Femur (tissue), 1 donor: ENCODE data around the gene CFAP61.

Source experiments
- DNase-seq: peaks from one replicate; pipeline ENCODE4 v3.0.0-alpha.2; 2017

The CFAP61 gene

DNA sequence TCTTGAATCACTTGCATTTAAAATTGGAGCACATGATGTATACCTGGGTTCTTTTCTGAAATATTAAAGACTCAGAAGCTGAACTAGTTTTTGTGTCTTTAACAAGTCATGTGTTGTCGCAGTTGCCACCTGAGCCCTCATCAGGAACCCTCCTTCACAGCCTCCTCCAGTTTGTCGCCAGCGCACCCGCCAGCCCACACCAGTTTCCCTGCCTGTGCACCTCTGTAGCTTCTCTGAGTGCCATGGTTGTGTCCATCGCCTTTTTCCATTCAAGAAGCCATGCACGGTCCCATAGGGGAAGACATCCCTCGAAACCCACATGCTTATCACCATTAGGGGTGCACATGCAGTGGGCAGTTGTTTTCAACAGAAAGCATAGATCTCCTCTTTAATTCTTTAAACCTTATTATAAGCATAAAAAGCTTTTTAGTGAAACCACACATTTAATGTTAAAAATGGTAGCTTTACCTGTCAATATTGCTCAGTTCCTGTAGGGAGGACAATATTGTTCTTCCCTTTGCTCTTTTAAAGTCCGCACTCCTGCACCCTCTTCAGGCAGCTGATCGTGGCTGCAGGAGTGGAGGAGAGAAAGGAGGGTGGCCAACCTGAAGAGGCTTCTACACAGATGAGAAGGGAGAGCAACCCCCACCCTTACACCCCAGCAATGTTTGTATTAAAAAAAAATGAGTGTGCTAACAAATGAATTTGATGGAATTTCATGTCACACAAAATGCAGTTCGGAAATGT, 121.9 kb downstream of the CFAP61 start:
- DNase-seq: no peak

DNA sequence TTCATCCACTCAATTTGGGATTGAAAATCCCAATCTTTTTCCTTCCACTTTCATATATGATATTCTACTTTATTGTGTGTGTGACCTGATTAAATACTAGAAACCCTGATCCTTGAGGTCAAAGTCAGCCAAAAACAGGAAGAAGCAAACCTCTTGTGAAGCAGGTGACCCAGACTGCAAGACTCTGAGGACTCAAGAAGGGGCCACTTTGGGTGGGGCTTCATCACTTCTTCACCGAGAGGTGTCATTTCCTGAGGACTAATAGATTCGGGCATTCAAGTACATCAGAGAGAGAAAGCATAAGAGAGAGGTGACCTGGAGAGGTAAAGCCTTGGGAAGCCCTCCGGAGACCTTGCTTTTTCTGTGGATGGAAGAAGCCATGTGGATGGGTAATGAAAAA, 129.0 kb downstream of the CFAP61 start:
- DNase-seq: no peak

GRCh38 chr20:20184149-20184548, 131.8 kb downstream of the CFAP61 start:
- no peak for DNase-seq

- DNase-seq: no peak
Measured at GRCh38 chr20:20184706-20185105, 132.4 kb downstream of the CFAP61 start.

- DNase-seq: no peak
Measured at GRCh38 chr20:20188647-20189046, 136.3 kb downstream of the CFAP61 start.

DNA sequence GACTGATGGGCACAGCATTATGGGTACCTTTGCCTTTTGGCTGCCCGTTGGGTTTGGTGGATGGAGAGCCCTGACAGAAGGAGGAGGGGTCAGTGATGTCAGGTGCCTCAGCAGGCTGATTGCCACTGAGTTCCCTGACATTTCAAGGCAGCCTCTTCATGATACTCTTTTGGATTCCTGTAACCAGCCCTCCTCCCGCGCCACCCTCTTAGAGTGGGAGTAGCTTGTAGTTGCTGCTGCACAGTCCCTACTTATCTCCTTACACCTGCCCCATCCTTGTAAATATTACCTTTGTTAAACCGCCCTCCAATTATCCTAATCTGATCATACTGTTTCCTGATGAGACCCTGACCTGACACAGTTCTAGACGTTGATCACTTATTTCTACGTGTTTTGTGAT, 140.0 kb downstream of the CFAP61 start:
- DNase-seq: no peak

- DNase-seq: no peak
Measured at GRCh38 chr20:20195021-20195705, 142.8 kb downstream of the CFAP61 start.

DNA sequence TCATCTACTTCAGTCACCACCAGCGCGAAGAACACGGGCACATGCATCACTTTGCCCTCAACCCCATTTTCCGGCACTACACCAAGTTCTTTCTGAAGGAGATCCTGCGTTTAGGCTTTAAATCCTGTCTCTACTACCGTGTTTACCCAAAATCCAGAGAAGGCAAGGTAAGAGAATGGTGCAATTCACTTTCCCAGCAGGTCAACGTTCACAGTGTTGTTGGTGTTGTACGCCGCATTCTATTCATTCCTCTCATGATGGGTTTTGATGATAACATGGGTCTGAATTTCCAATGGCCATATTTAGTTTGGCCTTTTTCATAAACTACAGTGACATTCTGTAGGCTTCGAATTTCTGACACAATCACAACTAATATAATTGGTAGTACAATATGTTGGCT, 144.3 kb downstream of the CFAP61 start:
- no peak for DNase-seq

DNA sequence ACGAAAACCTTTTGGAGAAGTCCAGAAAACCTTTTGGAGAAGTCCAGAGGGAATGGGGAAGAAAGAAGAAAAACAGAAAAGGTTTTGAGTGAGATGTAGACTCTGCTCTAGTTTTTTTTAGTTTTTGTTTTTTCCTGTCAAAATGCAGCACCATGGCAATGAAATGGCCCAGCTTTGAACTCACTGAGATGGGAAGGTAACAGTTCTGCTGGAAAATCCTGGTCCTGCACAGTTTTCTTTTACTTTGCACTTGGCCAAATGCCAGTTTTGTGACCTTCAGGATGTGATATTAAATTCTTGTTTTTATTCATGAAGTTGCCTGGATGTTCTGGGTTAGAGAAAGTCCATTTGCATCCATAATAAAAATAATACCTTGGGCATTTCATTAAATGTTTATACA, 145.7 kb downstream of the CFAP61 start:
- no peak for DNase-seq

DNA sequence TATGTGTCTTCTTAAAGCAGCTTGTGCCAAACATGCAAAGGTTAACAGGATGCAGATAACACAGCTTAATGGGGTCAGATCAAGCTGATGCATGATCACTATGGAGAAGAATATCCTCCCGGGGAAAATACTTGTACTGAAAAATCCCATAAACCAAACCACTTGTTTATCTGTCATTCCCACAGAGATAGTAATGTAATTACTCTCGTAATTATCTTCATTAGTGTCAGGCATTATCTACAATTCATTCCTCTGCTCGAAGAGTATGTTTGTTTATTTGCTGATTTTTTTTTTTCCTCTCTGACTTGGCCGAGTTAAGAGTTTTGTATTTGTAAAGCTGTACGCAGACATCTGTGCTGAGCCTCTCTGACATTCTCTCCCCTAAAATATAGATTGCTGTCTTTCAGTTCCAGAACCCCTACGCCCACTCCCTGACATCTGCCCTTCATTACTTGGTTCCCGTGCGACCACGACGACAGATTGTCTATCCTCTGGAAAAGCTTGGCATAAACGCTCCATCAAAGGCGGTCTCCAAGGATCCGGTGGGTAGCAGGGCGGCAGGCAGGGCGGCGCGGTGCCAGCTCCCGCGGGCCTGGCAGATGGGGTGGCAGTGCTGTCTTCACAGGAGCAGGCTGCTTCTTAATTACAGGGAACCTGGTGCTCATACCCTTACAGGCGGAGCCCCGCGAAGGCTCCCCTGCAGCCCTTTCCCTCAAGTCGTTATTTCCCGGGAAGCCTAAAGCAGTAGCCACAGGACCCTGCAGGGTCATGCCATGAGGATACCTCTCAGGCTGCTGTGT, 147.2 kb downstream of the CFAP61 start:
- no peak for DNase-seq

DNA sequence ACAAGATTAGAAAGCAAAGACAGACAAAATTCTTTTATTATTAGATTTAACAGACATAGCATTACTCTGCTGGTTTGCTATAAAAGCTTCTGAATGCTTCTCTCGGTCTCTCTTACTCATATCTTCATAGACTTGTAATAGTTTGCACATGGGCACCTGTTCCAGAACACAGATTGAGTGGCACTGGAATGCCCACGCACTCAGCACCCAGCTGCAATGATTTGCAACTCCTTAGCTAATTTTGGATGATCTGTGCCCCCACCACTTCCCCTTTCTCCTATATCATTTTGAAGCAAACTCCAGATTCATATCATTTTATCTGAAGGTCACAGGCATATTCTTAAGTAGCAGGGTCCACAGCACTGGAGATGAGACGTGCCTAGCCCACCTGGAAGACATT, 148.8 kb downstream of the CFAP61 start:
- no peak for DNase-seq

- DNase-seq: no peak
Measured at GRCh38 chr20:20201639-20202038, 149.3 kb downstream of the CFAP61 start.

GRCh38 chr20:20202768-20203167, 150.4 kb downstream of the CFAP61 start:
- no peak for DNase-seq

DNA sequence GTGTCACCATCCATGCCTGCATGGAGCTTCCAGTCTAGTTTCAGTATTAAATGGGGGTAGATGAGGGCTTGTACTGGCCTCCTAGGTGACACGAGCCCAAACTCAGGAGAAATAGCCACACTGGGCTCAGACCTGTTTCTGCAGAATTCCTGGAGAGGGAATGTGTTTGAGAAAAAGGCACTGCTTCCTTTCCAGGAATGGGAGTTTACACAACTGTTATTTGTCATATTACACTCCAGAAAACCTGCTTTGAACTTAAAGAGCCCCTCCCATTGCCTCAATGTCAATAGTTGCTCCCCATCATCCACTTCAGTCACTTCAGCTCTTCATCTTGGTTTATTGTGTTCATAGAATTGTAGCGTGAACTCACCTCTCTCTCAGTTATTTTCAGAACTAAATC, 151.5 kb downstream of the CFAP61 start:
- no peak for DNase-seq

DNA sequence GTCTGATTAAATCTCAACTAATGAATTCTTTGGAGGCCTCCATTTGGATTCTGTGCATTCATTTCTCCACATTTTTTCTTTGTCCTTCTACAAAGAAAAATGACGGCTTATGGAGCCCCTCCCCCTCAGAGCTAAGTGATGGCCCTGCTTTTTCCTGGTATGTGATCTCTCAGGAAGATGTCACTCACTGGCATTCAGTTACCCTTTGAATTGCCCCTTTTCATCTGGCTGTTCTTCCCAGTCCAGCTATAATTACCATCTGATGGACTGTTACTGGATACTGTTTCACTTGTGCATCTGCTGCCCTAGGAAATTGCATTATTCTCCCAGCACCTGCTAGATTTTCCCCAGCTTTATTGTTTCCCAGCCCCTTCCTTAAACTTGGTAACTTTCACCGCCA, 151.9 kb downstream of the CFAP61 start:
- no peak for DNase-seq

DNA sequence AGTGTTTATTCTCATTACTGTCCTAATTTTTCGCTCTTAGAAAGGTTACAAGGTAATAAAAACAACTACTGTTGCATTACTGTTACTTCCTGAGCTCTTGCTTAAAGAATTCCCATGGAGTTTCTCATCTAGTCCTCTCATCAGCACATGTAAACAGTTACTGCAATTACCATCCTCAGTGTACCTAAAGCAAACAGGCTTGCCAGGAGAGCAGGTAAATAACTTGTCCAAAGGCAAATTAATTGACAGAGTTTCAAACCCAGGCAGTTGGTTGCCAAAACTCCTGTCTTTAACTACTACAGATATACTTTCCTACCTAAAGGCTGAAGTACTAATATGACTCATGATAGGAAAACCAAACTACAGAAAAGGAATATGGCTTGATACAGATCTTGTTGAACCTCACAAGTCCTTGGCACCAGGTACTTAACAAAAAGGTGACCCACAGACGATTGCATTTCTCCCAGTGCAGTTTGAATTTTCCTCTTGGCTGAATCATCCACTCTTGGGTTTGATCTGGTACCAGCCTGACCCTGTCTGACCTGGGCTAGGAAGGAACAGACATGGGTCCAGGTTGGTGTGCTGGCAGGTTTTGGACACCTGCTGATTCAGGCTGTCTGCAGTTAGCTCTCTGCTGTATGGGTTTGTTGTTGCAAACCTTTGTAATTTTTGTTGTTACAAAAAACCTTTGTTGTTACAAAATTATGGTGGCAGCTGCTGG, 153.0 kb downstream of the CFAP61 start:
- no peak for DNase-seq

DNA sequence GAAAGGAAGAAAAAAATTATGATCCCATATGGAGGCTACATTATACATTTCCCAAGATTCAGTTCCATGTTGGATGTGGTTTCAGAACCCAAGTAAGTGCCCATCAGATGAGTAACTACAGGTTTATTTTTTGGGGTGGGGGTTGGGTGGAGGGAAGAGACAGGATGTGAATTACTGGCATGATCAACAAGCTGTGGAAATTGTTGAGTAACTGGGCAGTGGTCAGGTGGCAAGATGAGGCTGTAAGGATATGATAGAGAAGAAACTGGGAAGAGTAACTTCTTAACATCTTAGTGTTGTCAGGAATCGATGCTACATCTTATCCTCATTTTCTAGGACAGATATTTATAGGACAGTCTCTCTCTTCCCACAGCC, 153.5 kb downstream of the CFAP61 start:
- DNase-seq: no peak

DNA sequence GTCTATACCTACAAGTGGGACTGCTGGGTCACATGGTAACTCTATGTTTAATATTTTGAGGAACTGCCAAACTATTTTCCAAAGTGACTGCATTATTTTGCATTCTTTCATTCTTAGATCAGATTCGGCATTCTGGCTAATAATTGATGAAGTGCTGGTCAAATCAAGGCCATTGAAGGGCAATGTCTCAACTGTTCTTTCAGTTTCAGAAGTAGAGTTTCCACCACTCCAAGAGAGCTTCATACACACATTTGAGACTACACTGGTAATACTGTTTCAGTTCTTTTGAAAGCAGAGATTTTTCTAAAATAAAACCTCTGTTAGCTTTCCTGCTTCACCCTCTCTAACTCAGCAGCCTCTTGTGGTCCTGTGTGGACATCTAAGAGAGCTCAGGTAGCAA, 154.5 kb downstream of the CFAP61 start:
- DNase-seq: no peak

GRCh38 chr20:20207291-20207690, 155.0 kb downstream of the CFAP61 start:
- DNase-seq: no peak

- DNase-seq: no peak
Measured at GRCh38 chr20:20207872-20208271, 155.5 kb downstream of the CFAP61 start.

GRCh38 chr20:20209684-20210083, 157.4 kb downstream of the CFAP61 start:
- DNase-seq: no peak

- DNase-seq: no peak
Measured at GRCh38 chr20:20210327-20210726, 158.0 kb downstream of the CFAP61 start.

GRCh38 chr20:20210943-20211273, 158.6 kb downstream of the CFAP61 start:
- no peak for DNase-seq
